GM13977 (cell line): ENCODE measurements around the gene POLR1B.

ENCODE experiments used
- DNase-seq: peaks from one replicate; pipeline ENCODE4 v3.0.0; 2012; ENCODE audit warnings: low spot score
- CTCF ChIP-seq: IDR thresholded peaks from 2 replicates; pipeline ENCODE4 v1.5.1; 2012; ENCODE audit warnings: mild to moderate bottlenecking, control low read depth; ENCODE audit not compliant: insufficient read depth; ENCODE audit errors: extremely low read depth, missing control alignments
- in situ Hi-C: fragments of 300-500 bp; cut with MboI; formaldehyde crosslinking; loops from one replicate; pipeline ENCODE4 v1.12.0; 2022; ENCODE audit warnings: low sequenced_read_pairs, low pct_unique_long_range_greater_than_20kb, mixed read lengths, inconsistent platforms; ENCODE audit not compliant: unreplicated experiment

POLR1B gene

GRCh38 chr2:112579241-112579640, 37.0 kb downstream of the POLR1B start:
- DNase-seq, result no peak
- TF ChIP-seq CTCF, result no peak
- in situ Hi-C loops, result loop anchor here (25.0 kb wide), 2 partner anchors 317 to 692 kb away; partner anchors contain the start of genes ANAPC1, MERTK and ZC3H8

- no peak for DNase-seq
- in situ Hi-C loops, result loop anchor here (25.0 kb wide), 2 partner anchors 318 to 693 kb away; partner anchors contain the start of genes ANAPC1, MERTK and ZC3H8
- no peak for TF ChIP-seq CTCF
These were observed 37.8 kb downstream of the POLR1B start for GRCh38 chr2:112580084-112580483.

- DNase-seq, result no peak
- peak; percentile 50 for TF ChIP-seq CTCF
- in situ Hi-C loops, result loop anchor here (25.0 kb wide), 2 partner anchors 320 to 695 kb away; partner anchors contain the start of genes ANAPC1, MERTK and ZC3H8
These were observed 40.1 kb downstream of the POLR1B start for GRCh38 chr2:112582314-112582746.

- no peak for TF ChIP-seq CTCF
- in situ Hi-C loops, result loop anchor here (25.0 kb wide), 2 partner anchors 321 to 696 kb away; partner anchors contain the start of genes ANAPC1, MERTK and ZC3H8
- DNase-seq, result no peak
These were observed 41.4 kb downstream of the POLR1B start for GRCh38 chr2:112583497-112584133.

GRCh38 chr2:112584134-112584890, 42.0 kb downstream of the POLR1B start, which contains the start of gene CHCHD5:
Gene CHCHD5 (plus strand): TSS chr2:112584609. CDS start chr2:112584648, 39 bp downstream.
- in situ Hi-C loops, result loop anchor here (25.0 kb wide), 2 partner anchors 322 to 697 kb away; partner anchors contain the start of genes ANAPC1, MERTK and ZC3H8
- peak; percentile 86 for DNase-seq
- peak; percentile 13 for TF ChIP-seq CTCF

GRCh38 chr2:112584891-112585250, 42.6 kb downstream of the POLR1B start:
- in situ Hi-C loops, result loop anchor here (25.0 kb wide), 2 partner anchors 323 to 698 kb away; partner anchors contain the start of genes ANAPC1, MERTK and ZC3H8
- no peak for TF ChIP-seq CTCF
- DNase-seq, result no peak
